ENCODE data around the gene F8. TPM values are rescaled to one million over a fixed set of nuclear protein-coding genes. Genes with fewer than 3 reads are reported as not detected.

Gene F8
- total RNA-seq, 1 experiment from 2014 or later, result 0.91 TPM

DNA sequence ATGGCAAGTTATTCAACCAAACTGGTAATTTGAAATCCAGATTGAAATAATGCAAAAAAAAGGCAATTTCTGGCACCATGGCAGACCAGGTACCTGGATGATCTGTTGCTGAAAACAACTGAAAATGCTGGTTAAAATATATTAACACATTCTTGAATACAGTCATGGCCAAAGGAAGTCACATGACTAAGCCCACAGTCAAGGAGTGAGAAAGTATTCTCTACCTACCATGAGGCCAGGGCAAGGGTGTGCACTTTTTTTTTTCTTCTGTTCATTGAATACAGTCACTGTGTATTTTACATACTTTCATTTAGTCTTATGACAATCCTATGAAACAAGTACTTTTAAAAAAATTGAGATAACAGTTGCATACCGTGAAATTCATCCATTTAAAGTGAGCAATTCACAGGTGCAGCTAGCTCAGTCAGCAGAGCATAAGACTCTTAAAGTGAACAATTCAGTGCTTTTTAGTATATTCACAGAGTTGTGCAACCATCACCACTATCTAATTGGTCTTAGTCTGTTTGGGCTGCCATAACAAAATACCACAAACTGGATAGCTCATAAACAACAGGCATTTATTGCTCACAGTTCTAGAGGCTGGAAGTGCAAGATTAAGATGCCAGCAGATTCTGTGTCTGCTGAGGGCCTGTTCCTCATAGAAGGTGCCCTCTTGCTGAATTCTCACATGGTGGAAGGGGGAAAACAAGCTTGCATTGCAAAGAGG is 212.4 kb downstream of the F8 start:
- no peaks in the 10 kb centered on the region for H3K79me2 ChIP-seq (ENCODE audit: low read length)
- H3F3A ChIP-seq (ENCODE audit: low read length, unreplicated experiment), result no peaks in the 10 kb centered on the region
- H3K36me3 ChIP-seq (ENCODE audit: low read depth, low read length), result no peaks in the 10 kb centered on the region
- H3K9me3 ChIP-seq (ENCODE audit: low read length), result no peaks in the 10 kb centered on the region
- ChIA-PET POLR2A (ENCODE audit: unreplicated experiment) (no interaction called here), CTCF (no interaction called here)
- H3K27me3 ChIP-seq (ENCODE audit: low read length), result no peaks in the 10 kb centered on the region
- no peaks in the 10 kb centered on the region for H3K9me2 ChIP-seq (replicated peaks; ENCODE audit: low read length)
- intact Hi-C loops (cut with micrococcal nuclease), result loop anchor here (5.0 kb wide), 1 partner anchor 48 kb away; the partner anchor contains the start of gene DKC1
- H3K4me3 ChIP-seq (ENCODE audit: low read length), result no peak overlapping the region
- peaks cover 5% of the 10 kb centered on the region; the same call in 1 of the 2 replicates for H3K4me1 ChIP-seq (ENCODE audit: insufficient read depth, low read length)
- H3K4me2 ChIP-seq (ENCODE audit: low read length), result no peak overlapping the region
- ATAC-seq, result no peak
- H3K9ac ChIP-seq (ENCODE audit: low read length), result no peak overlapping the region
- no TSS peak for BruUV-seq (replicated peaks)
- no peaks in the 10 kb centered on the region for H4K20me1 ChIP-seq (ENCODE audit: low read length)
- TF ChIP-seq, protein P1, sequence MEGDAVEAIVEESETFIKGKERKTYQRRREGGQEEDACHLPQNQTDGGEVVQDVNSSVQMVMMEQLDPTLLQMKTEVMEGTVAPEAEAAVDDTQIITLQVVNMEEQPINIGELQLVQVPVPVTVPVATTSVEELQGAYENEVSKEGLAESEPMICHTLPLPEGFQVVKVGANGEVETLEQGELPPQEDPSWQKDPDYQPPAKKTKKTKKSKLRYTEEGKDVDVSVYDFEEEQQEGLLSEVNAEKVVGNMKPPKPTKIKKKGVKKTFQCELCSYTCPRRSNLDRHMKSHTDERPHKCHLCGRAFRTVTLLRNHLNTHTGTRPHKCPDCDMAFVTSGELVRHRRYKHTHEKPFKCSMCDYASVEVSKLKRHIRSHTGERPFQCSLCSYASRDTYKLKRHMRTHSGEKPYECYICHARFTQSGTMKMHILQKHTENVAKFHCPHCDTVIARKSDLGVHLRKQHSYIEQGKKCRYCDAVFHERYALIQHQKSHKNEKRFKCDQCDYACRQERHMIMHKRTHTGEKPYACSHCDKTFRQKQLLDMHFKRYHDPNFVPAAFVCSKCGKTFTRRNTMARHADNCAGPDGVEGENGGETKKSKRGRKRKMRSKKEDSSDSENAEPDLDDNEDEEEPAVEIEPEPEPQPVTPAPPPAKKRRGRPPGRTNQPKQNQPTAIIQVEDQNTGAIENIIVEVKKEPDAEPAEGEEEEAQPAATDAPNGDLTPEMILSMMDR (conservative IDR thresholded peaks at IDR 0.05; ENCODE audit: low read depth, low read length), result no peak
- TF ChIP-seq EZH2 (IDR thresholded peaks at IDR 0.05; ENCODE audit: low read length, unreplicated experiment), result no peak
- TF ChIP-seq EZH2phosphoT487 (IDR thresholded peaks at IDR 0.05; ENCODE audit: borderline replicate concordance, low read length), result no peak
- DNase-seq, result no peak
- no peak overlapping the region for H3K27ac ChIP-seq (ENCODE audit: low read length)
- no peak overlapping the region for H2AFZ ChIP-seq (ENCODE audit: low read length)

GRCh38 chrX:154806837-154807501 is 215.6 kb downstream of the F8 start:
- H4K20me1 ChIP-seq (ENCODE audit: low read length), result no peaks in the 10 kb centered on the region
- no peaks in the 10 kb centered on the region for H3K9me2 ChIP-seq (replicated peaks; ENCODE audit: low read length)
- no peak overlapping the region for H3K27ac ChIP-seq (ENCODE audit: low read length)
- ATAC-seq, result no peak
- H3F3A ChIP-seq (ENCODE audit: low read length, unreplicated experiment), result no peaks in the 10 kb centered on the region
- H3K79me2 ChIP-seq (ENCODE audit: low read length), result no peaks in the 10 kb centered on the region
- H3K9me3 ChIP-seq (ENCODE audit: low read length), result no peaks in the 10 kb centered on the region
- H3K4me3 ChIP-seq (ENCODE audit: low read length), result no peak overlapping the region
- H3K36me3 ChIP-seq (ENCODE audit: low read depth, low read length), result no peaks in the 10 kb centered on the region
- ChIA-PET POLR2A (ENCODE audit: unreplicated experiment) (no interaction called here), CTCF (no interaction called here)
- no peak overlapping the region for H2AFZ ChIP-seq (ENCODE audit: low read length)
- DNase-seq, result no peak
- no peaks in the 10 kb centered on the region for H3K27me3 ChIP-seq (ENCODE audit: low read length)
- peaks cover 20% of the 10 kb centered on the region for H3K4me1 ChIP-seq (ENCODE audit: insufficient read depth, low read length)
- intact Hi-C loops (cut with micrococcal nuclease), result loop anchor here (5.0 kb wide), 1 partner anchor 45 kb away; the partner anchor contains the start of gene DKC1
- no peak overlapping the region for H3K4me2 ChIP-seq (ENCODE audit: low read length)
- no TSS peak for BruUV-seq (replicated peaks)
- H3K9ac ChIP-seq (ENCODE audit: low read length), result no peak overlapping the region
- no peak for TF ChIP-seq EZH2phosphoT487 (IDR thresholded peaks at IDR 0.05; ENCODE audit: borderline replicate concordance, low read length)
- TF ChIP-seq EZH2 (IDR thresholded peaks at IDR 0.05; ENCODE audit: low read length, unreplicated experiment), result no peak
- TF ChIP-seq, protein P1 (conservative IDR thresholded peaks at IDR 0.05; ENCODE audit: low read depth, low read length), result no peak

- Histone ChIP-seq H3K9me2 (replicated peaks; ENCODE audit: low read length) (no peaks in the 10 kb centered on the region), H3K79me2 (ENCODE audit: low read length) (no peaks in the 10 kb centered on the region), H2AFZ (ENCODE audit: low read length) (peak overlapping the region; percentile 99), H3K27me3 (ENCODE audit: low read length) (no peaks in the 10 kb centered on the region), H3K4me2 (ENCODE audit: low read length) (peak overlapping the region; percentile 97), H4K20me1 (ENCODE audit: low read length) (no peaks in the 10 kb centered on the region), H3K27ac (ENCODE audit: low read length) (no peak overlapping the region), H3K9ac (ENCODE audit: low read length) (peak overlapping the region; percentile 31; the same call in 1 of the 2 replicates), H3K4me1 (ENCODE audit: insufficient read depth, low read length) (peaks cover 27% of the 10 kb centered on the region), H3F3A (ENCODE audit: low read length, unreplicated experiment) (no peaks in the 10 kb centered on the region), H3K36me3 (ENCODE audit: low read depth, low read length) (no peaks in the 10 kb centered on the region), H3K4me3 (ENCODE audit: low read length) (peak overlapping the region; percentile 92), H3K9me3 (ENCODE audit: low read length) (no peaks in the 10 kb centered on the region)
- CTCF ChIA-PET, result no interaction called here
- intact Hi-C loops (cut with micrococcal nuclease), result loop anchor here (5.0 kb wide), 1 partner anchor 43 kb away; the partner anchor contains the start of gene DKC1
- TF ChIP-seq, protein P1 (conservative IDR thresholded peaks at IDR 0.05; ENCODE audit: low read depth, low read length), result no peak
- TF ChIP-seq EZH2 (IDR thresholded peaks at IDR 0.05; ENCODE audit: low read length, unreplicated experiment) (no peak), EZH2phosphoT487 (IDR thresholded peaks at IDR 0.05; ENCODE audit: borderline replicate concordance, low read length) (no peak)
- ATAC-seq (peak; percentile 34), DNase-seq (no peak)
- no TSS peak for BruUV-seq (replicated peaks)
- POLR2A ChIA-PET (ENCODE audit: unreplicated experiment), result no interaction called here
Observed at GRCh38 chrX:154805696-154806091, 216.8 kb downstream of the F8 start.
